ENCODE results near the gene LSM2.
"Not testable (repeated sequence)": the region's sequence is repeated elsewhere in the genome, so short reads cannot be mapped to it uniquely, and the experiment has no call there.

The LSM2 gene

DNA sequence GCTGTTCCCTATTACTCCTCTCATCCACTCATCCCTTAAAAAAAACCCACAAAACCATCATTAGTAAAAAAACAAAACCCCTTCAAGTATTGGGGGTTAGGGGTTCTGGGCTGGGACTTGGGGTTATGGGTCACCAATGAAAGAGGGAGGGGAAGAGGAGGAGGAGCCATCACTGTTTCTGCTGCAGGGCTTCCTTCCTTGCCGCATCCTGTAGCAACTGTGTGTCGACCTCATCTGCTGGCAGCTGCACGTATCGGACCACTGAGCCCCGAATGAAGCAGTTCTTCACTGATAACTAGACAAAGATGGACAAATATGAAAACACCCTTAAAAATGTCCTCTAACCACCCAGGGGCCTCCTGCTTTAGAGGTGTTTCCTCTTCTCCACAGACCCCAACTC is 9.2 kb downstream of the LSM2 start:
- DNase-seq (ENCODE audit: low spot score): no peak

DNA sequence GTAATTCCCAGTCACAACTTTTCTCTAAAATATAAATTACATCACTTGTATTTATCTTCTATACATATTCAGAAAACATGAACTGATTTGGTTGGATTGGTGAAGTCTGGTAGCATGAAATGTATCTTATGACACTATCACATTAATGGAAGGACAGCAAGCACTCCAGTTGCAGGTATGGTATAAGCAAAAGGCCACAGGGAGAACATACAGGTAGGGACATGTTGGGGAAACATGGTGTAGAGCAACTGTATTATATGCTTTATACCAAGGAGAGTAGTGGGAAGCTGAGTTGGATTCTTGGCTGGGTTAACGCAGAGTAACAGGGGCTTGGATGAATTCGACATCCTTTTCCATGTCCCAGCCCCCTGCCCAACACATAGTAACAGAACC is 9.8 kb downstream of the LSM2 start:
- no peak for DNase-seq (ENCODE audit: low spot score)

DNA sequence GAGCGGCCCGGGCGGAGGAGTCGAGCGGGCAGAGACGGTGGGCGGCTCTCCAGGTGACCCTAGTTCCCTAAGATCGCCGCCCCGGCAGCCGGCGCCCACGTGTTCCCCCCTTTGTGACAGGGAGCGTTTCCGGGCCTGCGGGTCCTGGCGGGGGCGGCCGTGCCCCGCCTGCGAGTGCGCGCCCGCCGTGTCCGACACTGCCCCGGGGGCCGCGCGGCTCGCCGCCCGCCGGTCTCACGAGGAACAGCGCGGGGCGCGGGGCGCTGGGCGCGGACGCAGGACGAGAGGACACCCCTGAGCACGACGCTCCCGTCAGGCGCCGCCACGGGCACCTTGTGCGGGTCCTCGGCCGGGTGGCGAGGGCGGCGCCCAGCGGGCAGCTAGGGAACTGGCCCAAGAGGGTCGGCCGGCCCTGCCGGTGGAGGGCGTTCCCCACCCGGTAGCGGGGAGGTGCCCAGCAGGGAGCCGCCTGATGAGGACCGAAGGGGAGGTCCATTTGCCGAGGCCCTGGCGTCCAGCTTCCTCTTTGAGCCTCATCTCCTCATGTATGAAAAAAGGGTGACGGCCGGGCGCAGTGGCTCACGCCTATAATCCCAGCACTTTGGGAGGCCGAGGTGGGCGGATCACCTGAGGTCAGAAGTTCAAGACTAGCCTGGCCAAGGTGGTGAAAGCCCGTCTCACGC is 11.0 kb downstream of the LSM2 start, which contains the start of gene VARS1:
Gene VARS1, minus strand, starts transcription at position 137 of the 683 bp plus-strand sequence. CDS start 535 bp downstream, outside the sequence.
- peak; percentile 94 for DNase-seq (ENCODE audit: low spot score)

DNA sequence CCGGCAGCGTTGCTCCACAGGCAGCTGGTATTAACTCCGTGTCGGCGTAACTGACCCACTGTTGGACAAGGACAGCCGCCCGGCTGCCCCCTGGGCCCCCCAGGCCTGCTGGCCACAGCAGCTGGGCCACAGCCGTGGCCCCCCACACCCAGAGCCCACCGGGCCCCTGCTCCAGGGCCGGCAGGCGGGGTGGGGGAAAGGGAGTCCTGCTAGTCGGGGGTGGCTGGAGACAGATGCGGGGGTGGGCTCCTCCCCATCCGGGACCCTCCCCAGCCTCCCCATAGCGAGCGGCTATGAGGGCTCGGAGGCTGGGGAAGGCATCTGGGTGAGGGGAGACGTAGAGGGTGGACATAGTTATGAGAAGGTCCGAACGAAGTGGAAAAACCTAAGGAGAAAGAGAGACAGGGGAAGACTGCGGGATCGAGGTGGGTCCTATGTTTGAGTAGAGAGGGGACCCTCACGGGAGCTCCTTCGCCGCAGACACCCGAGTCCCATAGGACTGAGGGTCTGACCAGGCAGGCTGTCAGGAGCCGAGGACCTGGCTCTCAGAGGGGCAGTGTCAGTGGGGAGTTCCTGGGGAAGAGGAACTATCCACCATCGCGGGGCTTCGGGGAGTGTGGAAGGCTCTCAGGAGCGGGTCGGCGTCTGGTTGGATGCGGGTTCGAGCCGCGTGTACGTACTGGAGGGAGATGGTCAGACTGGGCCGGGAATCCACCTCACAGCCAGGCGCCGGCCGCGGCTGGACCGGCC is 11.7 kb downstream of the LSM2 start:
- no peak for DNase-seq (ENCODE audit: low spot score)

DNA sequence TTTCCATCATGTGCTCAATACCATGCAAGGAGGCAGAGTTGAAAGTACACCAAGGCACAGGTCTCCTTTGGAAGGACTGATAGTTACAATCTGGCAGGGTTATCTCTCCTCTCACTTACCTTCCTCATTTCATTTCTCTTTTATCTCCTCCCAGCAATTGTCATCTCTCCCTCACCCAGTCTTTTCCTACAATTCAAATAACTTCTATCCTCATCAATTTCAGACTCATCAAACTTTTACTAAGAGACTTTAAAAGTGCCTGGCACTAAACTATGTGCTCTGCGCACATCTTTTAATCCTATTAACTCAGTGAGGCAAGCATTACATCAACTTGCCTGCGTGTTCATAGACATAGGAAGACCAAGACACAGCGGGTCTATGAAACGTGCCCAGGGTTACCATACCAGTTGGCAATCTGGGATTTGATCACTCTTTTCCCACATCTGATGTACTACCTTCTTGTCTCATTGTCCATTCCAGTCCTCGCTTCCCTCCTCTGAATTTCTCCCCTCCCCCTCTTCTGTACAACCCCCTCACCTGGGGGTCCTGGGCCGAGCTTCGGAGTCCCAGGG is 12.4 kb downstream of the LSM2 start:
- peak; percentile 76 for DNase-seq (ENCODE audit: low spot score)

DNA sequence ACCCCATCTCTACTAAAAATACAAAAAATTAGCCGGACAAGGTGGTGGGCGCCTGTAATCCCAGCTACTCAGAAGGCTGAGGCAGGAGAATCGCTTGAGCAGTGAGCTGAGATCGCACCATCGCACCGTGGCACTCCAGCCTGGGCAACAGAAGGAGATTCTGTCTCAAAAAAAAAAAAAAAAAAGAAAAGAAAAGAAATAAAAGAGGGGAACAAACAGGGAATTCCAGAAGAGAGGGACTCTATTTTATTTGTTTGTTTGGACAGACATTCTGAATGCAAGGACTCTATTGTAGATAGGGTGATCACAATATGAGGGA is 12.9 kb downstream of the LSM2 start:
- not testable (repeated sequence) for DNase-seq (ENCODE audit: low spot score)

DNA sequence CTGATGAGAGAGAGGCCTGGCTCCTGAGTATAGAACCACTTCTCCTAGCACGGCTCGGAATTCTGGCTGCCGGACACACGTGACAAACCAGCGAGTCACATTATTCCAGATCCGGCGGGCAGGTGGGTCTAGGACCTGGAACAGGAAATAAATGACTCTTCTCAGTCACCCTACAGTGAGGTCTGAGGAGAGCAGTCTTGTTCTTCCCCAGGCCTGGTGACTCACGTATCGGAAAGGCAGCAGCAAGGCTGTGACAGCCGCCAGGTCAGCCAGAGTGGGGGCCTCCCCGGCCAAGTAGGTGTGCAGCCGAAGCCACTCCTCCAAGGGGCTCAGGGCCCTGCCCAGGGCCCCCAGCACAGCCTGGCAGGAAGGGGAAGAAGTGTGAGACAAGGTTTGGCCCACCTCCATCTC is 14.0 kb downstream of the LSM2 start:
- peak; percentile 91 for DNase-seq (ENCODE audit: low spot score)

DNA sequence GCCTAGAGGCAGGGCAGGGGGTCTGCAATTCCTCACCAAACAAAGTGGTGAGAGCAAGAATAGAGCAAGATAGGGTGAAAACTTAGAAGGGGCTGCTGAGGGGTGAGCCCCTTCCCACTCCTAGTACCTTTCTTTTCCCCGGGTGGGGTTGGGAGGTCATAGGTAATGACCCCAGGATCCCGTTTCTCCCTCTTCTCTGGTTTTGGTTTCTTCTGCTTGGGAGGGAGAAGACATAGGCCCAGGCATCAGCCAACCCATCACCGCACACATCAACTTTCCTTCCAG is 14.7 kb downstream of the LSM2 start:
- no peak for DNase-seq (ENCODE audit: low spot score)

DNA sequence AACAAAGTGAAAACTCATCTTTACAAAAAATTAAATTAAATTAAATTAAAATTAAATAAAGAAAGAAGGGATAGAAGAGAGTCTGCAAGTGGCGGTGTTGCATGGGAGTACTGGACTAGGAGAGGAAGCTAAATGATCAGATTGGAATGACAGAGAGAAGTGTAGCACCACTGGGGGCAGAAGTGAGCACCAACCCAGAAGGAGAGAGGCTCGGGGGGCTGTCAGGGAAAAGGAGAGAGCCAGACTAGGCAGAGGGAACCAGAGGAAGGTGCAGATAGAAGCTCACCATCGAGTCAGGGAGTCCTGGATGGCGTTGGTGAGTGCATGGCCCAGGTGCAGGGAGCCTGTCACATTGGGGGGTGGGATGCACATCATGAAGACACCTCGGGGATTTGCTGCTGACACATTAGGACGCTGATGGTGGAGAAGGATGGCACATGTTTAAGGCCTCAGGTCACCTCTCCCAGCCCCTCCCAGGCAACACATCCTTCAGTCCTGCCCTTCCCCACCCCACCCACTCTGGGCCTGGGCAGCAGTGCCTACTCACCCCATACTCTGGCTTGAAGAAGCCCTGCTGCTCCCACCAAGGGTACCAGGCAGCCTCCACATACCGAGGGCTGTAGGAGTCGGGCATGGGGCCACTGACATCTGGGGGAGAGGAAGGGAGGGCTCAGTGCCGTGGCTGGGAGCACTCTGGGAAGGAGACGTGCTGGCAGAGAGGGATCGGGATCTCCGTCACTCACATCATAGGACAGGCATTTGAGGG is 15.3 kb downstream of the LSM2 start:
- DNase-seq (ENCODE audit: low spot score): peak; percentile 77

DNA sequence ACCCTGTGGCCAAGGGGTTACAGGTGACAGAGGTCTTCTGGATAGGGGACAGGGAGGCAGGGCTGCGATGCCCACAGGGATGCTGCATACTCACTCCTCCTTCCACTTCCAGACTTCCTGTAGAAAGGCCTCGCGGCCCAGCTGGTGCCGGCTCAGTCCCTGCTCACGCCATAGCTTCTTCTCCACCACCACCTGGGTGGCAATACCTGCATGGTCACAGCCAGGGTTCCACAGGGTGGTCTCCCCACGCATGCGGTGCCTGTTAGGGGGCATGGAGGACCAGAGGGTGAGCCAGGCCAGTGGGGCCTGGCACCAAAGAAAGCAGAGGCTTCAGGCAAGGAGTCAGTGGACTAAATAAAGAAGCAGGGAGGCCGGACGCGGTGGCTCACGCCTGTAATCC is 21.3 kb downstream of the LSM2 start:
- no peak for DNase-seq (ENCODE audit: low spot score)

DNA sequence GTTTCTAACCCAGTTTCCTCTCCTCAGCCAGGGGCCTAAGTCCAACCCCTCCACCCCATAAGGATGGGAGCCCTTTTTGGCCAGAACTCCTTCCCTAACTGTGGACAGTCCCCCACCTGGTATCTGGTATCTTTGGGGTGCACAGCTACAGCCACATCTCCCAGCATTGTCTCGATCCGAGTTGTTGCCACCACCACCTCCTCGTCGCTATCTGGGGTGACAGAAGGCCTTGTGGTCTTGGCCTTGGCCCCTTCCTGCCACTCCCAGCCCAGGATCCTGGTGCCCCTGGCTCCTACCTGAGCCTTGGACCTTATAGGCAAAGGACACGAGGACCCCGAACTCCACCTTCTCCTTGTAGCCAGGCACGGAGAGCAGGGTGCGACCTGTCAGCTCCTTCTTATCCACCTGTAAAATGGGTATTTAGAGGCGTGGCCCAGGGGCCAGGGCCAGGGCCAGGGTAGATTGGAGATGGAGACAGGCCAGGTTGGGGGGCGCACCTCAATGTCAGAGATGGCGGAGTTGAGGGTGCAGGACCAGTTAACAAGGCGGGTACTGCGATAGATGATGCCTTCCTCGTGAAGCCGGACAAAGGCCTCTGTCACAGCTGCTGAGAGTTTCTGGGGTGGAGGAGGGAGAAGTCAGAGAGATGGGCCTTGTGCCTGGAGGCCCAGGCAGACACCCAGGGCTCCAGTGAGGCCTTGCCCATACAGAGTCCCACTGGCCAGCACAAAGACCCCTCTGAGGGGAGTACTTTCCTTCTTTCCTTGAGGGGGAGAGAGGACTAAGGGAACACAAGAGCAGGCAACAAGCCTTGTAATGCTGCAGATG is 22.5 kb downstream of the LSM2 start:
- no peak for DNase-seq (ENCODE audit: low spot score)

DNA sequence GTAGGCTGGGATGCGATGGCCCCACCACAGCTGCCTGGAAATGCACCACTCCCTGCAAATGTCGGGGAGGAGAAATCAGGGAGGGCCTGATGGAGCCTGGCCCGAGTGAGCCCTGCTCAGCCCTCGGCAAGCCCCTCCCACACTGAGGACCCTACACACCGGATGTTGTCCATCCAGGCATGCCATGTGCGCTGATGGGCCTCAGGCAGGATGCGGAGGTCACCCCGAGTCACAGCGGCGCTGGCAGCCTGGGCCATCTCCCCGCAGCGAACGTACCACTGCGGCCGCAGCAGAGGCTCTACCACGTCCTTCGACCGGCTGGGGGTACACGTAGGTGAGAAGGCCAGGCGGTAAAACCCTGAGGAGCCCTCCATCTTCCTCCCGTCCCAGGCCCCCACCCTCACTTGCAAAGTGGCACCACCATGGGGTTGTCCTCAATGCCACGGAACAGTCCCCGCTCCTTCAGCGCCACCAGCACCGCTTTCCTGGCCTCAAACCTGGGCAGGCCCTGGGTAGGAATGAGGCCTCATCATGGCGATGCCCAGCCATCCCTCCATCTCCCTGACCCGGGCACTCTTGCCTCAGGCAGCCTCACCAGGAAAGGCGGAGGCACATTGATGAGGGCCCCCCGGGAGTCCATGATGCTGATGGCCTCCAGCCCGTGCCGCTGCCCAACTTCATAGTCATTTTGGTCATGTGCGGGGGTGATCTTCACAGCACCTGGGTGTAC is 24.5 kb downstream of the LSM2 start:
- no peak for DNase-seq (ENCODE audit: low spot score)

DNA sequence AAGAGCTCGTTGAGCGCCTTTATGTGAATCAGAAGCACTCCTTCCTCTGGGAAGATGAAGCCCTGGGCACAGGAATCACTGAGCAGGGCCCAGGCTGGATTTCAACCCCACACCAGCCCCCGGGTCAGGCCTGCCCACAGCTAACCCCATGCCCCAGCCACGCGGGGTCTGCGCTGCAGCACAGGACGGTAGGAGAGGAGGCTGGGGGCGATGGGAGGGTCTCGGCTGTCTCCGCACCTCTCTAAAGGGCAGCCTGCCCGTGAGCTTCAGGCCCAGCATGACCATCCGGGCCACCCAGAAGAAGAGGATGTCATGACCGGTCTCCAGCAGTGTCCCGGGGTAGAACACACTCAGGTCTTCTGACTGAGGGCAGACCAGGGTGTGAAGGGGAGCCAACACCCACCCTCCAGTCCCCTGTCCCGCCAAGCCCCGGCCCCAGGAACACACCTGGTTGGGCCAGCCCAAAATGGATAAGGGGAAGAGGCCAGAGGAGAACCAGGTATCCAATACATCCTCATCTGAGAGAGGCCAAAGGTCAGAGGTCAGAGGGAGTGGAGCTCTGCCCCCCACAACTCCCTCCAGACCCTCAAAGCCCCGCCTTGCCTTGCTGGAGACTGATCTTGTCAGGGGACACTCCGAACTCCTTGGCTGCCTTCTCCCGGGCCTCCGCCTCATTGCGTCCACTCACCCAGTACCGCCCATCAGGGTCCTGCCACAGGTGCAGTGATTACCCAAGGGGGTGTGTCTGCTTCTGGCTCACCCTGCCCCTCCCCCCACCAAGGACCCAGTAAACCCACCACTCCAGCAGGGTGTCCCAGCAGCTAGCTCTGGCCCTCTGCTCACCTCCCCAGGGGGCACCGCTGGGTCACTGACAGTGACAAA is 25.3 kb downstream of the LSM2 start:
- DNase-seq (ENCODE audit: low spot score): no peak

DNA sequence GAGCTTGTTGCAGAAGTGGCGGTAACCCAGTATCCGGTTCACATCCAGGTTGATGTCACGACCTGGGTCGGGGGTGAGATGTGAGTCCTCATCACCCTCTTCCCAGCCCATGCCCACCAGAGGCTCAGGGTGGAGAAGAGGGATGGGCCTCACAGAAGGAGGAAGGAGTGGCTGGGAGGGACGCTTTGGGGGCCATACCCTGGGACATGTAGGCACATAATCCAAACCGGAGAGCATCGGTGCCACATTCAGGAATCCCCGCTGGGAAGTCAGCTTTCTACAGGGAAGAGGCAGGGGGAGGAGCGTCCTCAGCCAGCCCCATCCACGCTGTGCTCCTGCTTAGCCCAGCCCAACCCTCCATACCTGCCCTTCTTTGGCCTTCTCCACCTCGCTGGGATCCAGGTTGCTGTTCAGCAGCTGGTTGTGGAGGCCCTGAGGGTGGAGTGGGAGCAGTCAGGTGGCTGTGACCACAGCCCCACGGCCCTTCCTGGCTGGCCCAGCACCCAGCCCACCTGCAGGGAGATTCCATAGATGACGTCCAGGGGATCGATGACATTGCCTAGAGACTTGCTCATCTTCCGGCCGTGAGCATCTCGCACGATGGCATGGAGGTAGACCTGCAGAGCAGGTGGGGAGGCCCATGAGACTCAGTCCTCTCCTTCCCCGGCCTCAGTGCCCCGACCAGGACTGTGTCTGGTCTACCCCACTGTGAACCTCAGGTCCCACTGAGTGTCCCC is 26.1 kb downstream of the LSM2 start:
- no peak for DNase-seq (ENCODE audit: low spot score)

DNA sequence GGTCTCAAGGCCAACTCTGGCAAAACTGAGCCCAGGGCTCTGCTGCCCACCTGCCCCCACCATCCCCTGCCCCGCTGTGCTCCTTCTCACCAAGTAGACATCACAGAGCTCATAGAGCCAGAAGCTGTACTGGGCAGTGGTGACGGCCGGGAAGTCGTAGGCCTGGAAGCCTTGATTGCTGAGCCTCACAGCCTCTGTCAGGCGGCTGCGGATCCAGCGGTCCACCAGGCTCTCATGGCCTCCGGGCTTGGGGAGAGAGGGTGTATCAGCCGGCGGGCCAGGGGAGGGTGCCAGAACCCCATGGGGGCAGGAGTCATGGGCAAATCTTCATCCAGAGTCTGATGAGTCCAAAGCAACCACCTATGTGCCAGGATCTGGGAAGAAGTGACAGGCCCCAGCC is 26.9 kb downstream of the LSM2 start:
- DNase-seq (ENCODE audit: low spot score): no peak

DNA sequence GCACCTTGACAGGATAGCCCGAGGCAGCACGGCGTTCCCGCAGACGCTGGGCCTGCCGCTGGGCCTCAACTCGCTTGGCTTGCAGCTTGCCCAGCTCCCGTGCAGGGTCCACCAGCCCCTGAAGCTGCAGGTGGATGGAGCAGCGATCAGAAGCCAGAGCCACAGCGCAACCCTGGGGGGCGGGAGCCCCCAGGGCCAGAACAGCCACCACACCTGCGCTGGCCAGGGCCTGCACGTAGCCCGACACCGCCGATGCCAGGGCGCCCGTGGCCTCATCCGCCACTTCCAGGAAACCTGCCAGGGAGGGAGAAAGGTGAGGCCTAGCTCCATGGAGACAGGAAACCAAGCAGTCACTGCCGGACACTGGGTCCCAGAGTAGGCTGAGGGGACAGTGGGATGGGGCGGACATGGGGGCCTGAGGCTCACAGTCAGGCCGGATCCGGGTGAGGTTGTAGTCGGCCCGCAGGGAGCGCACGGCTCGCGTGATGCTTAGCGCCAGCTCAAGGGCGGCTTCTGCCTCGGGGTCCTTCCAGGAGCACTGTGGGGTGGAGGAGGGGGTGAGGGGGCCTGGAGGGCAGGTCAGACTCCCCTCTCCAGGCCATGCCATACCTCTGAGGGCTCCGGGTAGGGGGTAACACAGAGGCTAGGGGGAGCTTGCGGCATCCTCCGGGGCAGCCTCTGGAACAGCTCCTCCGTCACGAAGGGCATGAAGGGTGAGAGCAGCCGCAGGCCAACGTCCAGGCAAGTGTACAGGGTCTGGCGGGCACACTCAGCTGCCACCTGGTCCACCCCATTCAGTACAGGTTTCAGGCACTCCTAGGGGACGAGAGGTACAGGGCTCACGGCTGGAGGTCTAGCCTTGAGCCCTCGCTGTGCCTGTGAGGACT is 27.5 kb downstream of the LSM2 start:
- DNase-seq (ENCODE audit: low spot score): no peak

DNA sequence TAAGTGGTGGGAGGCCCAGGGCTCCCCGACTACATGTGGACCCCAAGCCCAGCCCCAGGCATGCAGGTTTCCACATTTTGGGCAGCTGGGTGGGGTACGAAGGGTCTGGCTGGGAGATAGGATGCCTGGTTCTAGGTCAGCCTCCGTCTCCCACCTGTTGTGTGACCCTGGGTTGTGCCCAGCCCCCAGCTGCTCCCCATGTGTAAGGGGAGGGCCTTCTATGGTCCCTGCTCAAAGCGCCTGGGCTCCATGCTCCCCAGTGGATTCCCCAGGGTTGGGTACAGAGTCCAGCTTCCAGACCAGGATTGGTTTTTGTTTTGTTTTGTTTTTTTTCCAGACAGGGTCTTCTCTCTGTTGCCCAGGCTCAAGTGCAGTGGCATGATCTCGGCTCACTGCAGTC is 28.6 kb downstream of the LSM2 start:
- DNase-seq (ENCODE audit: low spot score): no peak

DNA sequence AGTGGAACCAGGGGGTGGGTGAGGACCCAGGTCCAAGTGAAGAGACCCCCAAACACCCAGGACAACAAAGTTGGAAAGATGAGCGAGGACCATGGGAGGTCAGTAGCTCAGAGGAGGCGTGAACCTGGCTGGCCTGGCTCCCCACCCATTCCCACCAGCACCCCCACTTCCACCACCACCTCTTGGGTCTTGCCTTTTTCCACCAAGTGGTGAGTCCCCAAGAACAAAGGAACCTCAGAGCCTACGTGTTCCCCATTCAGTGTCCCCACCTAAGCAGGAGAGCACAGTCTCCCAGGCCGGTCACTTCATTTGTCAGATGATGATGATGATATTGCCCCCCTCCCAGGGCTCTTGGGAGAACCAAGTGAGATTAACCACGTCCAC is 29.1 kb downstream of the LSM2 start:
- no peak for DNase-seq (ENCODE audit: low spot score)

Measured in RKO (cell line).